GM10248 (cell line): ENCODE measurements around the gene DCLK1.

ENCODE experiments used
- CTCF ChIA-PET: fragments of 300-600 bp; sonication (Branson Sonifier 250); formaldehyde crosslinking; extraction: SDS; loops from one replicate; lab custom pipeline; 2021; ENCODE audit warnings: antibody characterized with exemption; lab: Yijun Ruan, JAX
- POLR2A ChIA-PET: fragments of 350-650 bp; sonication (Branson Sonifier 250); formaldehyde crosslinking; extraction: SDS; loops from one replicate; lab custom pipeline; 2020; ENCODE audit warnings: antibody characterized with exemption; lab: Yijun Ruan, JAX
- DNase-seq: peaks from one replicate; pipeline ENCODE4 v3.0.0; 2012; ENCODE audit errors: extremely low spot score
- TF ChIP-seq, protein P1 (sequence below): IDR thresholded peaks from 2 replicates; pipeline ENCODE4 v1.5.1; 2012; ENCODE audit warnings: mild to moderate bottlenecking, low read depth; ENCODE audit errors: extremely low read depth, missing control alignments, control extremely low read depth

The DCLK1 gene

DNA sequence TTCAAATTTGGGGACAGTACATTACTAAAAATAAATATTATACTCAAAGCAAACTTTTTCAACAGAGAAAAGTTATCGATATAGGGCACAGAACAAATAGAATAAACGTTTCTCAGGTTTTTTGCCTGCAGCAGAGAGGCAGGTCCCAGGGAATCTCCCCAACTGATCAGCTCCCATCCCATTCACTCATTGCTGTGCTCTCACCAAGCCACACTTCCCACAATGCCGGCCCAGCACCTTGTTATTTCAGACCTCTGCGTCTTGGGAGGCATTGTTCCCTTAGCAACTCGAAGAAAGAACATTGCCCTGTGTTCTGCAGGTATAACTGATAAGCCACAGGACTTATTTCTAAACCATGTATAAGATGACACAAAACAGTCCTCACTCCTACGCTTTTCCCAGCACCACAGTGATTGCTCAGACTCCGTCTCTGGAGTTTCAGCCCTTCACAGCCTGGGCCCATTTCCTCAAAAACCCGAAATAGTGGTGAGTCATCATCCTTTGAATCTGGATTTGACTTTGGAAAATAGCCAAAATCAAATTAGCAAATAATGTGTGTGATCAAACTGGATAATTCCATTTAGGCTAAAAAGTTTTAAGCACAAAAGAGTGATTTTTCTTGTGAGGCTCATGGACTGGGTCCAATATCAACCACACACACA, 100.4 kb downstream of the DCLK1 start:
- ChIA-PET POLR2A (no interaction called here), CTCF (no interaction called here)
- no peak for DNase-seq
- TF ChIP-seq, protein P1, sequence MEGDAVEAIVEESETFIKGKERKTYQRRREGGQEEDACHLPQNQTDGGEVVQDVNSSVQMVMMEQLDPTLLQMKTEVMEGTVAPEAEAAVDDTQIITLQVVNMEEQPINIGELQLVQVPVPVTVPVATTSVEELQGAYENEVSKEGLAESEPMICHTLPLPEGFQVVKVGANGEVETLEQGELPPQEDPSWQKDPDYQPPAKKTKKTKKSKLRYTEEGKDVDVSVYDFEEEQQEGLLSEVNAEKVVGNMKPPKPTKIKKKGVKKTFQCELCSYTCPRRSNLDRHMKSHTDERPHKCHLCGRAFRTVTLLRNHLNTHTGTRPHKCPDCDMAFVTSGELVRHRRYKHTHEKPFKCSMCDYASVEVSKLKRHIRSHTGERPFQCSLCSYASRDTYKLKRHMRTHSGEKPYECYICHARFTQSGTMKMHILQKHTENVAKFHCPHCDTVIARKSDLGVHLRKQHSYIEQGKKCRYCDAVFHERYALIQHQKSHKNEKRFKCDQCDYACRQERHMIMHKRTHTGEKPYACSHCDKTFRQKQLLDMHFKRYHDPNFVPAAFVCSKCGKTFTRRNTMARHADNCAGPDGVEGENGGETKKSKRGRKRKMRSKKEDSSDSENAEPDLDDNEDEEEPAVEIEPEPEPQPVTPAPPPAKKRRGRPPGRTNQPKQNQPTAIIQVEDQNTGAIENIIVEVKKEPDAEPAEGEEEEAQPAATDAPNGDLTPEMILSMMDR: no peak

DNA sequence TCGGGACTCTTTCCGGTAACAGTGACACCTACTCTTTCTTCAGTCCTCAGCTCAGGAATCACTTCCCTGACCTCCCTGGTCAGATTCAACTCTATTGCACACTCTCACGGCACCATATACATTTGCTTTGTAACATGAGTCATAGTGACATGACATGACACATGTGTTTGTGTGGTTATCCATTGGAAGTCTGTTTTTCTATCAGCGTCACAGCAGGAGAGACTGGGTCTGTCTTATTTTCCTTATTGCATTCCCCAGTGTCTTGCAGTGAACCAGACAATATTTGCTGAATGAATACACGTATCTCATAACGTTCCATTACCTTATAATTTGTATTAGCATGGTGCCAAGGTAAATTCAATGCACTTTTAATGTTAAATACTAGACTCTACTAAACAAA, 102.0 kb downstream of the DCLK1 start:
- no peak for DNase-seq
- ChIA-PET POLR2A (no interaction called here), CTCF (no interaction called here)
- TF ChIP-seq, protein P1: no peak

DNA sequence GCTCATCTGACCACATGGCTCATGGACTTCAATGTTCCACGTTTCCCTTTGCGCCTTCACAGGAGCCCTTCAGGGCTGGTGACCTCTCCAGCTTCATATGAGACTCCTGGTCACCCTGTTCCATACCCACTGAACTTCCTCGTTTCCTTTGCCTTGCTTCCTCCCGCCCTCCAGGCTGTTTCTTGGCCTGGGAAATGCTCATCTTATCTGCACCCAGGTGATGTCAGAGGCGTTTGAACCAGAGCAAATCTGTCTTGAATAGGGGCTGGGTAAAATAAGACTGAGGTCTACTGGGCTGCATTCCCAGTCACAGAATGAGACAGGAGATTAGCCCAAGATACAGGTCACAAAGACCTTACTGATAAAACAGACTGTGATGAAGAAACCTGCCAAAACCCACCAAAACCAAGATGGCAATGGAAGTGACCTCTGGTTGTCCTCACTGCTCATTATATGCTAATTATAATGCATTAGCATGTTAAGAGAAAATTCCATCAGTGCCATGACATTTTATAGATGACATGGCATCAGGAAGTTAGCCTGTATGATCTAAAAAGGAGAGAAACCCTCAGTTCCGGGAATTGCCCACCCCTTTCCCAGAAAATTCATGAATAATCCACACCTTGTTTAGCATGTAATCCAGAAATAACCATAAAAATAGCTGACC, 102.7 kb downstream of the DCLK1 start:
- POLR2A ChIA-PET: no interaction called here
- no peak for DNase-seq
- CTCF ChIA-PET: no interaction called here
- TF ChIP-seq, protein P1: no peak

DNA sequence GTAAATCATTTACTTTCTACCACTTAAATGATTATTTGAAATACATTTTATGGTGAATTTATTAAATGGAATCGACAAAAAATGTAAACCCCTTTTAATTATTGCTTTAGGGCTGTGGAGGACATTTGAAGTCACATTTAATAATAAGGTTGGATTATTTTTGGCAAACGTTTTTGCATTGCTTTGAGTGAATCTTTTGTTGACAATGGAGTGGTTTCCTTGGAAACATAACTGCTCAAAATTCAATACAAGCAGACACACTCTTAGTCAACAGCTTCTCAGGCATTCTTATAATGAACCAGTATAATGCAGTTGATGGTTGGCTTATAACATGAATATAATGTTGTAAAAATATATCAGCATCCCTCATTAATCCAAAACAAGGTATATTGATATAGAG, 104.7 kb downstream of the DCLK1 start:
- no peak for DNase-seq
- TF ChIP-seq, protein P1: no peak
- POLR2A ChIA-PET: no interaction called here
- CTCF ChIA-PET: interaction anchor here (1.1 kb wide), 1 partner anchor 52 kb away, joined by 3 read pairs; no protein-coding TSS in a partner anchor

DNA sequence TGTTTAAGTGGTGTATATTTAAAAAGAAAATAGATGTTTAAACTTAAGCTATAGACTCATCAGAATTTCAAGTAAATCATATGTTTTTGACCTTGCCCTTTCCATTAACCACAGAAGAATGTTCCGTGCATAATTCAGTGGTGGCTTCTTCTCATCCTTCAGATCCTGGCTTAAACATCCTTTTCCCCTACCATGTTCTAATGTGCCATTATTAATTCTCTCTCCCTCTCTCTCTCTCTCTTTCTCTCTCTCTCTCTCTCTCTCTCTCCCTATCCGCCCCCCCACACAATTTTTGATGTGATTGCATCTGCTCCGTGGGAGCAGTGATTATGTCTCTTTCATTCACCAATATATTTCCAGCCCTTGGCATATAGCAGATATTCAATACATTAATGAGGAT, 116.4 kb downstream of the DCLK1 start:
- TF ChIP-seq, protein P1: no peak
- ChIA-PET POLR2A (no interaction called here), CTCF (no interaction called here)
- DNase-seq: no peak

DNA sequence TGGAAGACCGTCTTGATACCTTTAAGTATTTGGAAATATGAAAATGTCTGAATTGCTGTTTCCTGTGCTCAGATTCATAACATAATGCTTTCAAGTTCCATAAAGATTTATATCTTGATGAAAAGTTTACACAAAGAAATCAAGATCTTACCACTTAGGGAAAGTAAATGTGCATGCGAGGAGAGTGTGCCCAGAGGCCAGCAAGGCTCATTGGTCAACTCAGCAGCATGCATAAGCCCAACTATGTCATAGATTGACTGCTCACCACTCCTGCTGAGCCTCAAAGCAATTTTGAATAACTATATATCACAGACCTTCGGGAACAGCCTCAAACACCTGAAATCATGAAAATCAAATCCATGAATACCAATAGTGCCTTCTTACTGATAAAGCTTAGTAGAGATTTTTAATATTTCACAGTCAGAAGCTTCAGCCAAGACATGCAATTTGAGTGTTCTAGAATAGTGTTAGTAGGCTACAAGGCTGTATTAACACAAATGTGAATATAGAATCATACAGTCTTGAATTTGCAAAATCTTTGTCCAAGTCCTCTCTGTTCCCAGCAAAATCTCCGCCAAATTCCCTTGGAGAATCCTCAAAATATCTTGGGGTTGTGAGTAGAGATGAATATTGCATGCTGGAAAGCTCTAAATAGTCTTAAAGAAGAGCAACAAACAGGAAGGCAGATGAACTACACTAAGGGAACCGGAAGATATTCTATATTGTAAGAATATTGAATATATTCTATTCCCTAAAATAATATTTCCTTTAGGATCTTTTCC, 124.1 kb downstream of the DCLK1 start:
- CTCF ChIA-PET: no interaction called here
- DNase-seq: no peak
- POLR2A ChIA-PET: no interaction called here
- TF ChIP-seq, protein P1: no peak
